Lung (tissue), 12 donors: ENCODE data around the gene FYB2. TPM values are rescaled to one million over a fixed set of nuclear protein-coding genes. Genes with fewer than 3 reads are reported as not detected.

Experiments
- ATAC-seq: fragments of 200-7000 bp; cut with Tn5 transposase; one replicate; pipeline ENCODE4 v1.9.1; 2020; ENCODE audit warnings: moderate number of reproducible peaks; ENCODE audit not compliant: insufficient read depth, low FRiP score
- DNase-seq, 3 donors: peaks; one replicate each; pipeline ENCODE4 v3.0.0-alpha.2; 2013 to 2017
- H3K27ac ChIP-seq, 2 donors: one replicate each; pipeline ENCODE4 v1.5.1; 2013; ENCODE audit warnings: mild to moderate bottlenecking in 2 of 2, moderate library complexity in 2 of 2, control low read depth in 1 of 2, inconsistent platforms in 1 of 2, low read depth in 1 of 2, low read length in 1 of 2
- H3K27me3 ChIP-seq, 3 donors: one replicate each; pipeline ENCODE4 v1.5.1; 2013; ENCODE audit warnings: low read length in 2 of 3; ENCODE audit not compliant: control insufficient read depth in 3 of 3, insufficient read depth in 3 of 3
- H3K36me3 ChIP-seq, 4 donors: one replicate each; pipeline ENCODE4 v1.5.1; 2013; ENCODE audit warnings: low read length in 4 of 4, mild to moderate bottlenecking in 1 of 4, moderate library complexity in 1 of 4; ENCODE audit not compliant: control insufficient read depth in 4 of 4, insufficient read depth in 4 of 4
- H3K4me1 ChIP-seq, 5 donors: one replicate each; pipeline ENCODE4 v1.5.1; 2013; ENCODE audit warnings: low read length in 5 of 5, mild to moderate bottlenecking in 2 of 5, moderate library complexity in 1 of 5; ENCODE audit not compliant: control insufficient read depth in 5 of 5, insufficient read depth in 5 of 5
- H3K4me3 ChIP-seq: one replicate; pipeline ENCODE4 v1.5.1; 2013; ENCODE audit warnings: mild to moderate bottlenecking, control low read depth, moderate library complexity
- H3K9ac ChIP-seq, 2 donors: one replicate each; pipeline ENCODE4 v1.5.1; 2013; ENCODE audit warnings: low read length in 2 of 2, control low read depth in 1 of 2; ENCODE audit not compliant: insufficient read depth in 1 of 2
- H3K9me3 ChIP-seq, 4 donors: one replicate each; pipeline ENCODE4 v1.5.1; 2013; ENCODE audit warnings: low read length in 3 of 4, mild to moderate bottlenecking in 1 of 4, moderate library complexity in 1 of 4; ENCODE audit not compliant: control insufficient read depth in 4 of 4, insufficient read depth in 3 of 4
- CTCF ChIP-seq: IDR thresholded peaks from 2 replicates; pipeline ENCODE4 v1.5.1; 2012; ENCODE audit warnings: mild to moderate bottlenecking; ENCODE audit errors: control extremely low read depth, extremely low read depth
- WGBS, 2 donors: extraction: QIAGEN DNeasy Blood & Tissue Kit; methylation state at CpG; one replicate each; pipeline ENCODE4 v1.1.7; 2013; 5-methylcytosine and 5-hydroxymethylcytosine counted together
- polyA plus RNA-seq, 2 donors: library from polyadenylated mRNA; stranded (reverse); fragments of 200-250 nt; gene quantifications; one replicate each; pipeline ENCODE4 v1.2.1, GENCODE V29; 2013
- total RNA-seq, 2 donors: library from RNA; depleted of rRNA in 1 of 2; stranded (reverse); fragments of >200 nt in 1 of 2; gene quantifications; one replicate each; pipeline ENCODE4 v1.2.1, GENCODE V29; 2014 to 2021
- donor health status: control.
- donor health status: control.
- donor health status: Bipolar disorder and iron deficiency.
- donor health status: healthy.
- donor health status: DM: yes; HTN: yes; CAD: no.

FYB2 gene
- total and polyA plus RNA-seq, 4 donors = 0.57 to 8.6 (median 3.0) TPM

- DNase-seq (no peak), ATAC-seq (no peak)
Measured at GRCh38 chr1:56755911-56756310, 63.3 kb downstream of the FYB2 start.

GRCh38 chr1:56754708-56755479 lies 64.3 kb downstream of the FYB2 start:
- H3K9ac ChIP-seq = no peak overlapping the region
- no peak for ATAC-seq
- no peaks in the 10 kb centered on the region for H3K4me1 ChIP-seq
- H3K27ac ChIP-seq = no peak overlapping the region
- H3K36me3 ChIP-seq = no peaks in the 10 kb centered on the region
- no peak overlapping the region for H3K4me3 ChIP-seq
- no peak for TF ChIP-seq CTCF
- H3K9me3 ChIP-seq = no peaks in the 10 kb centered on the region
- H3K27me3 ChIP-seq = peaks cover 0 to 2% (median 0%) of the 10 kb centered on the region in 3 donors
- peak in 1 of 3 donors; percentile 0 for DNase-seq
- 64 to 74% methylated on average over 1 of the region's 1 CpG for WGBS, 2 donors

More at GRCh38 chr1:56755911-56756310, 63.3 kb downstream of the FYB2 start:
- H3K4me3 ChIP-seq = no peak overlapping the region
- TF ChIP-seq CTCF = no peak
- no peak overlapping the region for H3K27ac ChIP-seq
- H3K27me3 ChIP-seq = peaks cover 0 to 2% (median 0%) of the 10 kb centered on the region in 3 donors
- no peaks in the 10 kb centered on the region for H3K36me3 ChIP-seq
- H3K9ac ChIP-seq = no peak overlapping the region
- H3K9me3 ChIP-seq = no peaks in the 10 kb centered on the region
- WGBS, 2 donors = 94 to 96% methylated on average over 2 of the region's 2 CpGs
- H3K4me1 ChIP-seq = no peaks in the 10 kb centered on the region

GRCh38 chr1:56745231-56745630 lies 74.0 kb downstream of the FYB2 start:
- Histone ChIP-seq H3K27me3 (no peaks in the 10 kb centered on the region), H3K9ac (no peak overlapping the region), H3K9me3 (peaks cover 0 to 2% (median 0%) of the 10 kb centered on the region in 4 donors), H3K36me3 (no peaks in the 10 kb centered on the region), H3K4me1 (no peaks in the 10 kb centered on the region), H3K4me3 (no peak overlapping the region), H3K27ac (no peak overlapping the region)
- ATAC-seq (no peak), DNase-seq (no peak)
- 69 to 70% methylated on average over 3 of the region's 3 CpGs for WGBS, 2 donors
- no peak for TF ChIP-seq CTCF
